CMK (cell line): ENCODE results near the gene ARHGEF18.
"Not testable (repeated sequence)": the region's sequence is repeated elsewhere in the genome, so short reads cannot be mapped to it uniquely, and the experiment has no call there.

Experiments used
- DNase-seq: peaks from one replicate; pipeline ENCODE4 v3.0.0-alpha.2; 2010; ENCODE audit warnings: low read depth

The ARHGEF18 gene

DNA sequence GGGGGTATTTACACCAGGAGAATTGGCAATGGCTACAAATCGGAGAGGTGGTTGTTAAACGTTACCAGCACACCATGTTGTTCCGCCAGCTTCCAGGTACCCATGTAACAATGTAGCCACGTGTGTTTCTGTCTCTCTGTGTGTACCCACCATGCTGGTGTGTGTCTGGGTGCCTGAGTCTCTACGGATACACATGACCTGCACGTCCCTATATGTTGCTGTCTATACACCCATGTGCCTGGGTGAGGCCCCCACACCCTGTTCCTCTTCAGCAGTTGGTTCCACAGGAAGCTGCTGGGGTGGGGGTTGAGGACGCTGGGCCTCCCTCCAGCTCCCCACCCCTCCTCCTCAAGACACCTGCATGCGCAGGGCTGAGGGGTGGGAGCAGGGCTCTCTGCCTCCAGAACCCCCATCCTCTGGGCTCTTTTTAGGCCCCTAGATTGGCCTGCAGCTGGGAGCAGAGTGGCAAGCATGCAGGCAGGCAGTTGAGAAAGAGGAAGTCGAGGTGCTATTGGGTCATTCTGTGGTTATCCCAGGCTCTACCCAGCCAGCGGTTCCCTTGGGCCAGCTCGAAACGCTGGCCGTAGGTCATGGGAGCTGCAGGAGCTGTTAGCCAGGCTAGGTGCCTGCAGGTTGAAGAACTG is at the start of gene ARHGEF18:
TSS of gene ARHGEF18 (plus strand) at position 351 of the 644 bp plus-strand sequence. CDS start 13,954 bp downstream, outside the sequence.
- DNase-seq: peak; percentile 49

DNA sequence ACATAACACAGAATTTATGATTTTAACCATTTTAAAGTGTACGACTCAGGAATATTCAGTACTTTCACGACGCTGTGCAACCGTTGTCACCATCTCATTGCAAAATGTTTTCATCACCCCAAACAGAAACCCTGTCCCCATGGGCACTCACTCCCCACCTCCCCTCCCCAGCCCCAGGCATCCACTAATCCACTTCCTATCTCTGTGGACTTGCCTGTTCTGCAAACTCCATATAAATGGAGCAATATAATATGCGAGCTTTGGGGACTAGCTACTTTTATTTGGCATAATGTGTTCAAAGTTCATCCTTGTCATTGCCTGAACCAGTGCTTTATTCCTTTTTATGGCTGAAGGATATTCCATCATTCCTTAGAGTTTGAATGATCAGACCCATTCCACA is 47.2 kb upstream of the ARHGEF18 start:
- DNase-seq: no peak

DNA sequence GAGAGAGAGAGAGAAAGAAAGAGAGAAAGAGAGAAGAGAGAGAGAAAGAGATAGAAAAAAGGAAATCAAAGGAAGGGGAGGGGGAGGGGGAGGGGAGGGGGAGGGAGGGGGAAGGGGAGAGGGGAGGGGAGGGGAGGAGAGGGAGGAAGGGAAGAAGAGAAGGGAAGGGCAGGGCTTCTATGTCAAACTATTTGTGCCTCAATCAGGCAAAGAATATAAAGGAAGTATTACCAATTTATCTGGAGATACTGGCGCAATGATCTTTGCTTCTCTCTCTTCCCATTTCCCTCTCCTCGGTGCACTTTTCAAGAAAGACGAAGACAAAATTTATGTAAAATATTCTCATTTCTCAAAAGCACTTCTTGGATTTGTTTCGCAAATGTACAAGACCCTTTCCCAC is 45.3 kb upstream of the ARHGEF18 start:
- DNase-seq: no peak

- no peak for DNase-seq
Measured at GRCh38 chr19:7304200-7304599, 44.5 kb upstream of the ARHGEF18 start.

DNA sequence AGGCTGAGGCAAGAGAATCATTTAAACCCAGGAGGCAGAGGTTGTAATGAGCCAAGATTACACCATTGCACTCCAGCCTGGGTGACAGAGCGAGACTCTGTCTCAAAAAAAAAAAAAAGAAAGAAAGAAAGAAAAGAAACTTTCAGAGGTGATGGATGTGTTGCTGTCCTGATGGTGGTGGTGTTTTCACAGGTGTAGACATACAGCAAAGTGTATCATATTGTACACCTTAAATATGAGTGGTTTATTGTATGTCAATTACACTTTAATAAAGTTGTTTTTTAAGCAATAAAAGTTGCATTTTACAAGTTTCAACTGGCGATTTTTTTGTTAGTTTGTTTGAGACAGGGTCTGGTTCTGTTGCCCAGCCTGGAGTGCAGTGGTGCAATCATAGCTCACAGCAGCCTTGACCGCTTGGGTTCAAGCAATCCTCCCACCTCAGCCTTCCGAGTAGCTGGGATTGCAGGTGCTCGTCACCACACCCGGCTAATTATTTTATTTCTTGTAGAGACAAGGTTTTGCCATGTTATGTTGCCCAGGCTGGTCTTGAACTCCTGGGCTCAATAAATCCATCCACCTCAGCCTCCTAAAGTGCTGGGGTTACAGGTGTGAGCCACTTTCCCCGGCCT is 41.0 kb upstream of the ARHGEF18 start:
- no peak for DNase-seq

- DNase-seq: not testable (repeated sequence)
Measured at GRCh38 chr19:7308327-7308726, 40.4 kb upstream of the ARHGEF18 start.

DNA sequence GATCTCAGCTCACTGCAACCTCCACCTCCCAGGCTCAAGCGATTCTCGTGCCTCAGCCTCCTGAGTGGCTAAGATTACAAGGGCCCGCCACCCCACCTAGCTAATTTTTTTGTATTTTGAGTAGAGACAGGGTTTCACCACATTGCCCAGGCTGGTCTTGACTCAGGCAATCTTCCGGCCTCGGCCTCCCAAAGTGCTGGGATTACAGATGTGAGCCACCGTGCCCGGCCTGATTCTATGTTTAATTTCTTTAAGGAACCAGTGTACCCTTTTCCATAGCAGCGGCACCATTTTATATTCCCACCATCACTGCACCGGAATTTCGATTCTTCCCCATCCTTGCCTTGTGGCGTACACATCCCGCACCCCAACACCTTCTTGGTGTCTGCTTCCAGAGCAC is 36.8 kb upstream of the ARHGEF18 start:
- DNase-seq: no peak

DNA sequence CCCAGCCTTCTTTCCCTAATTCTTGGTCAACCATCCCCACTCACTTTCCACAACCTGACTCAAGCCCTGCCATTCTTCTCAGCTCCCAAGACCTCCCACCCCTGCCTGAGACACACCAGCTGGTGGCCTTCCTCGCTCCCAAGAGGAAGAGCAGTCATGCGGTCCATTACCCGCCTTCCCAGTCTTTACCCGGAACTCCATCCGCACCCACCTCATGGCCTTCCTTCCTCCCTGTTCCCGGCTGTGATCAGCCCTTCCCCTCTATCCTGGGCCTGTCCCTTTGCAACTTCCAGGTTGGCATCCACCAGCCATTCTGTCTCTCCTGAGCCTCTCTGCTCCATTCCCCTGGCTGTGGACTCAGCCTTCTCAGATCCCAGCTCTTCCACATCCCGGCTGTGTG is 35.9 kb upstream of the ARHGEF18 start:
- no peak for DNase-seq

DNA sequence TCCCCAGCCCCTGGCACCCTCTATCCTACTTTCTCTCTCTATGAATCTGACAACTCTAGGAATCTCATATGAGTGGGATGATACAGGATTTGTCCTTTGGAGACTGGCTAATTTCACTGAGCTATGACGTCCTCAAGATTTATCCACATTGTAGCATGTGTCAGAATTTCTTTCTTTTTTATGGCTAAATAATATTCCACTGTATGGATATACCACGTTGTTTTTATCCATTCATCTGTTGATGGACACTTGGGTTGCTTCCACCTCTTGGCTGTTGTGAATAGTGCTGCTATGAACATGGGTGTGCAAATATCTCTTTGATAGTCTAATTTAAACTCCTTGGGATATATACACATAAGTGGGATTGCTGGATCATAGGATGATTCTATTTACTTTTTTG is 30.6 kb upstream of the ARHGEF18 start:
- no peak for DNase-seq

DNA sequence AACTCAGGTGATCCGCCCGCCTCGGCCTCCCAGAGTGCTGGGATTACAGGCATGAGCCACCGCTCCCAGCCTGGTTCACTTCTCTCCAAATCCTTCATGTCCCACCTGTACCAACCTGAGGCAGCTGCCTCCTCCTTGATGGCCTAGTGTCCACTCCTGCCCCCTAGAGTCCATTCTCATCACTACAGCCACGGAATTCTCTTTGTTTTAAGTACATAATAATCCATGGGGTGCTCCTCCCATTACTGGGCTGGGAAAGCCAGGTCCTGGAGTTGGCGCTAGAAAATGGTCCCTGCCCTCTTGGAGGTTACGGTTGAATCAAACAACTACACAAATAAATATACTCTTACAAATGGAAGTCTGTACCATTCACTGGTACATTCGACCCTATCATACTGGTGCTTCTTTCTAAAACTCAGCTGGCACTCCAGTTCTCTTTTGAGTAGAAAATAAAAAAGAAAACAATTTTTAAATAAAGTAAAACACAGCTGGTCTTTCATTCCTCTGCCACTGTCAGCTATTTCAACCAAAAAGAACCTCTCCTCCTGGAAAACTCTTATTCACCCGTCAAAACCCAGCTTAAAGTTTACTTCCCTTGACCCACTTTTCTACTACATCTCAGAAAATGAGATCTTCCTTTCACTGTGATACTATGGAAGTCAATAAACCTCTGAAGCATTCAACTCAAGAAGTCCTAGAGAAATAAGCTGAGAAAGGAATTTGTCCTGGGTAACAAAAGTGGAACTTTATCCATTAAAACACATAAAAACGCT is 22.4 kb upstream of the ARHGEF18 start:
- DNase-seq: no peak

- DNase-seq: no peak
Measured at GRCh38 chr19:7327802-7328201, 20.9 kb upstream of the ARHGEF18 start.

GRCh38 chr19:7328647-7329046 is 20.1 kb upstream of the ARHGEF18 start:
- DNase-seq: no peak

DNA sequence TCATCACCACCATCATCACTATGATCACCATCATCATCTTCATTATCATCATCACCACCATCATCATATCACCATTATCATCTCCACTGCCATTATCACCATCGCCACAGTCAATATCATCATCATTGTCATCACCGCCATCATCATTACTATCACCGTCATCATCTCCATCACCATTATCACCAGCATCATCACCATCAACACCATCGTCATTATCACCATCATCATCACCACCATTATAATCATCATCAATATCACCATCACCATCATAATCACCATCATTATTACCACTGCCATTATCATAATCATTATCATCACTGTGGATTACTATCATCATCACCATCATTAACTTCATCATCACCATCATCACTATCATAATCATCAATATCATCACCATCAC is 17.3 kb upstream of the ARHGEF18 start:
- no peak for DNase-seq

- DNase-seq: no peak
Measured at GRCh38 chr19:7333198-7334118, 15.3 kb upstream of the ARHGEF18 start.

GRCh38 chr19:7336321-7336973 is 12.3 kb upstream of the ARHGEF18 start:
- DNase-seq: no peak

DNA sequence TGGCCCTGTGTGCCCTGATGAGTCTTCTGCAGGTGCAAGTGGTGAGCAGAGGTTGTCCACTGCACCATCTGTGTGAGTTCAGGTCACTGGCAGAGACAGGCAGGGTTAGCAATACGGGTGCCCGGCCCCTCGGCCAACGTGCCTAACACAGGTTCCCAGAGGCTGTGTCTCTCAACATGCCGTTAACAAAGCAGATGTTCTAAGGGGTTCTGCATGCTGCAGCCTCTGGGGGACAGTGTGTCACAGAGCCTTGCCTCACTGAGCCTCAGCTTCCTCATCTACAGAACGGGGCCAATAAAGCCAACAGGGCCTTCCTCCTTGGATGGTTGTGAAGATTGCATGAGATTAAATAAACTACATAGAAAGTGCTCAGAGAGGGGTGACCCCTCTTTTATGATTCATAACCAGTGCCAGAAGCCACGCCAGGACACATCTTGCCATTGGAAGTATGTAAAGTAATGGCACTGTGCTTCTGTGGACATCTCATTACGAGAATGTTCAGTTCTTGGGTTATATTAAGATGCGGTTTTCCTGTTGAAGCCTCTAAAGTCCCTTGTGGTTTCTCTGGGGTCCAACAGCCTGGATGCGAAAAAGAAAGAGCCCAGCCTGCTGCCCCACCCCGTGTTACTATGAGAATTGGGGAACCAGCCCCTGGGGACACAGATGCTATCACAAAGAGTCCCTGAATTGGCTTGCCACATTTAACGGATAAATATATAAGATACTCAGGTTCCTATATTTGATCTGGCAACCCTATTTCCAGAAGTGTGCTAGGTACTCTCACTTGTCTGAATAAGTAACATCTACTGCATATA is 11.2 kb upstream of the ARHGEF18 start:
- no peak for DNase-seq

DNA sequence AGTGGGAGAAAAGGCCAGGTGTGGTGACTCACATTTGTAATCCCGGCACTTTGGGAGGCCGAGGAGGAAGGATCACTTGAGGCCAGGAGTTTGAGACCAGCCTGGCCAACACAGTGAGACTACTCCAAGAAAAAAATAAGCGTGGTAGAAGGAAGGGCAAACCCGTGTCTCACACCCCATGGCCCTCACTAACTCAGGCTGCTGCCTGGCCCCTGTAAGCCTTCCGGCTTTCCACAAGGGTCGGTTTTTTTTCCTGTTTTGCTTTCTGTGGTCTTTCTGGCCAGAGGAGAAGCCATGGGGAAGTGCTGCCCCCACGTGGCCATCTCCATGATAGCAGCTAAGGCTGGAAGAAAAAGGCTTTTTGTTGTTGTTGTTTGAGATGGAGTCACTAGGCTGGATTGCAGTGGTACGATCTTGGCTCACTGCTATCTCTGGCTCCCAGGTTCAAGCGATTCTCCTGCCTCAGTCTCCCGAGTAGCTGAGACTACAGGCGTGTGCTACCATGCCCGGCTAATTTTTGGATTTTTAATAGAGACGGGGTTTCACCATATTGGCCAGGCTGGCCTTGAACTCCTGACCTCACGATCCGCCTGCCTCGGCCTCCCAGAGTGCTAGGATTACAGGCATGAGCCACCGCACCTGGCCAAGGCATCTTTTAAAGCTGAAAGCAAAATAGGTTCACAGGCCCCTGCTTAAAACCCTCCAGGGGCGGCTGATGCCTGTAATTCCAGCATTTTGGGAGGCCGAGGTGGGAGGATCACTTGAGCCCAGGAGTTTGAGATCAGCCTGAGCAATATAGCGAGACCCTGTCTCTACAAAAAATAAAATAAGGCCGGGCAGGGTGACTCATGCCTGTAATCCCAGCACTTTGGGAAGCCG is 7.5 kb upstream of the ARHGEF18 start:
- peak; percentile 60 for DNase-seq

- no peak for DNase-seq
Measured at GRCh38 chr19:7342143-7342542, 6.6 kb upstream of the ARHGEF18 start.

GRCh38 chr19:7346488-7346971 is 2.2 kb upstream of the ARHGEF18 start:
- DNase-seq: no peak

DNA sequence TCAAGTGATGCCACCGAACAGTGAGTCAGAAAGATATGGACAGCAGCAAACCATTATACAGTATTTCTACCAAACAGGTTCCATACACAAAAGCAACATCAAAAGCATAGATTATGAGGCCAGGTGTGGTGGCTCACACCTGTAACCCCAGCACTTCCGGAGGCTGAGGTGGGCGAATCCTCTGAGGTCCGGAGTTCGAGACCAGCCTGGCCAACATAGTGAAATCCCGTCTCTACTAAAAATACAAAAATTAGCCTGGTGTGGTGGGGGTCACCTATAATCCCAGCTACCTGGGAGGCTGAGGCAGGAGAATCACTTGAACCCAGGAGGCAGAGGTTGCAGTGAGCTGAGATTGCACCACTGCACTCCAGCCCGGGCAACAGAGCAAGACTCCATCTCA is 1.7 kb upstream of the ARHGEF18 start:
- DNase-seq: not testable (repeated sequence)
